OCI-LY3 (cell line): ENCODE data around the gene G6PD.

ENCODE experiments used
- EZH2phosphoT487 ChIP-seq: fragments of 200-600 bp; shearing (Covaris generic); IDR thresholded peaks from 2 replicates; pipeline ENCODE4 v1.6.1; 2018; ENCODE audit warnings: antibody characterized with exemption, mixed run types, low read depth
- TF ChIP-seq, protein P1 (sequence below): fragments of 200-600, 300-600 bp; sonication (generic); IDR thresholded peaks from 2 replicates; pipeline ENCODE4 v1.5.1; 2014; ENCODE audit warnings: antibody characterized with exemption, low read length, low read depth

DNA sequence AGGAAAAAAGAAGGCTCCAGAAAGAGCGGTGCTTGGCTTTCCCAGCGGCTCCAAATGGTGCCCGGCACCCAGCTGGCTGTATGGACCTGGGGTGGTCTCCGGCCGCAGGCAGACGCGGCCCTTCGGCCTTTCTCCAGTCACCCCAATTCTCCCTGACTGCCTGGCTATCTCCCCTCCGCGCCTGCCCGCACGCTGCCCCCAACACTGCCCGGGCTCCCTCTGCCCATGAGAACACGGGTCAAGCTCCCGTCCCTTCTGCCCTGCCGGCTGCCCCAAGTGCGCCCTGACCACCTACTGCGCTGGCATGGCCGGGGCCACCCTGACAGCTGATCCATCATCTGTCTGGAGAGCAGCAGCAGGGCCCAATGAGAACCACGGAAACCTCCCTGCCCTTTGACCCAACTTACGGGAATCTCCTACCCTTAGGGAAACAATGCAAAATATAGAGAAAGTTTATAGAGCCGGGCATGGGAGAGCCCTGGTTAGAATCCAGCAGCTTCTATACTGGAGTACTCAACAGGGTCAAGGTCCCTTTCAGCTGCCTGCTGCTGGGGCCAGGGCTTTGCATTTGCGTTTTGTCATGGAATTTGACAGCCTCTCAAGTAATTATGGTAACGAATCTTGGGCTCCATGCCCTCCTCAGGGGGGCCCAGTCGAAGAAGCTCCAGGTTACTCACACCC is 29.4 kb downstream of the G6PD start:
- TF ChIP-seq, protein P1, sequence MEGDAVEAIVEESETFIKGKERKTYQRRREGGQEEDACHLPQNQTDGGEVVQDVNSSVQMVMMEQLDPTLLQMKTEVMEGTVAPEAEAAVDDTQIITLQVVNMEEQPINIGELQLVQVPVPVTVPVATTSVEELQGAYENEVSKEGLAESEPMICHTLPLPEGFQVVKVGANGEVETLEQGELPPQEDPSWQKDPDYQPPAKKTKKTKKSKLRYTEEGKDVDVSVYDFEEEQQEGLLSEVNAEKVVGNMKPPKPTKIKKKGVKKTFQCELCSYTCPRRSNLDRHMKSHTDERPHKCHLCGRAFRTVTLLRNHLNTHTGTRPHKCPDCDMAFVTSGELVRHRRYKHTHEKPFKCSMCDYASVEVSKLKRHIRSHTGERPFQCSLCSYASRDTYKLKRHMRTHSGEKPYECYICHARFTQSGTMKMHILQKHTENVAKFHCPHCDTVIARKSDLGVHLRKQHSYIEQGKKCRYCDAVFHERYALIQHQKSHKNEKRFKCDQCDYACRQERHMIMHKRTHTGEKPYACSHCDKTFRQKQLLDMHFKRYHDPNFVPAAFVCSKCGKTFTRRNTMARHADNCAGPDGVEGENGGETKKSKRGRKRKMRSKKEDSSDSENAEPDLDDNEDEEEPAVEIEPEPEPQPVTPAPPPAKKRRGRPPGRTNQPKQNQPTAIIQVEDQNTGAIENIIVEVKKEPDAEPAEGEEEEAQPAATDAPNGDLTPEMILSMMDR: no peak
- TF ChIP-seq EZH2phosphoT487: no peak
